ENCODE results near the gene ADAMTS2. TPM values are rescaled to one million over a fixed set of nuclear protein-coding genes. Genes with fewer than 3 reads are reported as not detected.

The ADAMTS2 gene
- total RNA-seq, 1 donor from 2014 or later = 1.2 TPM

DNA sequence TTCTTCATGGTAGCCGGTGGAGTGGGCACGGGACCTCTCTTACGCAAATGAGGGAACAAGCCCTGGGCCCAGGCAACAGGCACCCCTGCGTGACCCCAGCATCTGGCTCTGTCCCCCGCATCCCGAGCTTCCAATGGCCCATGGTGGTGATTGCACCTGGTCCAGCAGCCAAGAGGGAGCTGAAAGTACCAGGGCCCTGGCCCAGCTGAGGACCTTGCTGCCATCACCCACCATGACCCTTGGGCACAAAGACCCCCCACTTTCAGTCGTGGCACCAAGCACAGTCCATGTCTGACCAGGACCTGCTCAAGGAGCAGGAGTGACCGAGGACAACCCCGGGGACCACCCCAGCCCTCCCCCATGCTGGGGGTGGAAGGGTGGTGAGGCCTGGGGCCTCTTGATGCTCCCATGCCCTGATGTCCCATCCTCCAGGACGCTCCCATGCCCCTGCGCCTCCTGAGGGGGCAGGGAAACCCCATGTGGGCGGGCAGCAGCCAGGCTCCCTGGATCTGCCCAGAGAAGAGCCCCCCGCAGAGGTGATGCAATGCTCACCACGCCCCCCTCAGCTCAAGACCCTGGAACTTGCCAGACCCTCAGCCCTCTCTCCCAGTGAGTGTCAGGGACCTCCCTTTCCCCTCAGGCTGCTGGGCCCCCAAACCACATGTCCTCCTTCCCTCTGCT is 123.9 kb downstream of the ADAMTS2 start:
- Histone ChIP-seq H3K79me2 (ENCODE audit: low read depth) (no peaks in the 10 kb centered on the region), H3K4me2 (no peak overlapping the region), H3K9ac (no peak overlapping the region), H3K9me3 (ENCODE audit: low read depth) (no peaks in the 10 kb centered on the region), H3K36me3 (no peaks in the 10 kb centered on the region), H3F3A (ENCODE audit: low read depth) (no peaks in the 10 kb centered on the region), H2AFZ (replicated peaks) (no peak overlapping the region), H3K4me1 (no peaks in the 10 kb centered on the region), H3K4me3 (no peak overlapping the region), H3K27ac (no peak overlapping the region), H3K27me3 (no peaks in the 10 kb centered on the region), H4K20me1 (ENCODE audit: low read depth) (no peaks in the 10 kb centered on the region)
- TF ChIP-seq EZH2 (IDR thresholded peaks at IDR 0.05) (no peak), EZH2phosphoT487 (IDR thresholded peaks at IDR 0.05) (no peak)
- TF ChIP-seq, protein P1, sequence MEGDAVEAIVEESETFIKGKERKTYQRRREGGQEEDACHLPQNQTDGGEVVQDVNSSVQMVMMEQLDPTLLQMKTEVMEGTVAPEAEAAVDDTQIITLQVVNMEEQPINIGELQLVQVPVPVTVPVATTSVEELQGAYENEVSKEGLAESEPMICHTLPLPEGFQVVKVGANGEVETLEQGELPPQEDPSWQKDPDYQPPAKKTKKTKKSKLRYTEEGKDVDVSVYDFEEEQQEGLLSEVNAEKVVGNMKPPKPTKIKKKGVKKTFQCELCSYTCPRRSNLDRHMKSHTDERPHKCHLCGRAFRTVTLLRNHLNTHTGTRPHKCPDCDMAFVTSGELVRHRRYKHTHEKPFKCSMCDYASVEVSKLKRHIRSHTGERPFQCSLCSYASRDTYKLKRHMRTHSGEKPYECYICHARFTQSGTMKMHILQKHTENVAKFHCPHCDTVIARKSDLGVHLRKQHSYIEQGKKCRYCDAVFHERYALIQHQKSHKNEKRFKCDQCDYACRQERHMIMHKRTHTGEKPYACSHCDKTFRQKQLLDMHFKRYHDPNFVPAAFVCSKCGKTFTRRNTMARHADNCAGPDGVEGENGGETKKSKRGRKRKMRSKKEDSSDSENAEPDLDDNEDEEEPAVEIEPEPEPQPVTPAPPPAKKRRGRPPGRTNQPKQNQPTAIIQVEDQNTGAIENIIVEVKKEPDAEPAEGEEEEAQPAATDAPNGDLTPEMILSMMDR (IDR thresholded peaks at IDR 0.05) = no peak
- peaks cover 7% of the 10 kb centered on the region for H3K36me3 Mint-ChIP-seq
- peaks cover 11% of the 10 kb centered on the region for H3K27me3 Mint-ChIP-seq (ENCODE audit: insufficient read depth, low read depth)
- H3K27ac Mint-ChIP-seq = no peak overlapping the region
- no peak for DNase-seq (ENCODE audit: low spot score)
- peaks cover 6% of the 10 kb centered on the region for H3K4me1 Mint-ChIP-seq
- peaks cover 30% of the 10 kb centered on the region for H3K9me3 Mint-ChIP-seq
- no peak overlapping the region for H3K4me3 Mint-ChIP-seq

DNA sequence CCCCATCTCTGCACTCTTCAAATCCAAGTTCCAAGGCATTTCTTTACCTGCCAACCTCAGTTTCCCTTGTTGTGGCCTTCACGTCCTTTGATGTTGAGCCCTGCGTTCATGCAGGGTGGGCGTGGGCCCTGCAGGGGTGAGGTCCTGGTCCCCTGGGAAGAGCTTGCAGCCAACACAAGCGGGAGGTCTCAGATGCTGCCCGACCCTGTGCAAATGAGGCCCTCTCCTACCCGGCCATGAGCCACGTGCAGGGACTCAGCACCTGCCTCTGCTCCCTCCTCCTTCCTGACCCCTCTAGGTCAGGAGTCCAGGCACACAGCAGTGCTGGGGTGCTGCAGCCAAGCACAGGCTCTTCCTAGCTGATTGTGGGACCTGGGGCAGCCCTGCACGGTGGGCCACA is 124.5 kb downstream of the ADAMTS2 start:
- H3K9ac ChIP-seq = no peak overlapping the region
- no peak overlapping the region for H3K4me2 ChIP-seq
- Mint-ChIP-seq H3K27ac (no peak overlapping the region), H3K9me3 (peaks cover 28% of the 10 kb centered on the region), H3K36me3 (peaks cover 7% of the 10 kb centered on the region), H3K4me3 (no peak overlapping the region), H3K27me3 (ENCODE audit: insufficient read depth, low read depth) (peaks cover 9% of the 10 kb centered on the region), H3K4me1 (peaks cover 8% of the 10 kb centered on the region)
- H3K36me3 ChIP-seq = no peaks in the 10 kb centered on the region
- no peaks in the 10 kb centered on the region for H4K20me1 ChIP-seq (ENCODE audit: low read depth)
- no peaks in the 10 kb centered on the region for H3K4me1 ChIP-seq
- no peaks in the 10 kb centered on the region for H3K27me3 ChIP-seq
- H3K9me3 ChIP-seq (ENCODE audit: low read depth) = no peaks in the 10 kb centered on the region
- H3K27ac ChIP-seq = no peak overlapping the region
- no peak for DNase-seq (ENCODE audit: low spot score)
- TF ChIP-seq, protein P1 (IDR thresholded peaks at IDR 0.05) = no peak
- no peak for TF ChIP-seq EZH2phosphoT487 (IDR thresholded peaks at IDR 0.05)
- no peak for TF ChIP-seq EZH2 (IDR thresholded peaks at IDR 0.05)
- H2AFZ ChIP-seq (replicated peaks) = no peak overlapping the region
- H3F3A ChIP-seq (ENCODE audit: low read depth) = no peaks in the 10 kb centered on the region
- no peaks in the 10 kb centered on the region for H3K79me2 ChIP-seq (ENCODE audit: low read depth)
- H3K4me3 ChIP-seq = no peak overlapping the region

DNA sequence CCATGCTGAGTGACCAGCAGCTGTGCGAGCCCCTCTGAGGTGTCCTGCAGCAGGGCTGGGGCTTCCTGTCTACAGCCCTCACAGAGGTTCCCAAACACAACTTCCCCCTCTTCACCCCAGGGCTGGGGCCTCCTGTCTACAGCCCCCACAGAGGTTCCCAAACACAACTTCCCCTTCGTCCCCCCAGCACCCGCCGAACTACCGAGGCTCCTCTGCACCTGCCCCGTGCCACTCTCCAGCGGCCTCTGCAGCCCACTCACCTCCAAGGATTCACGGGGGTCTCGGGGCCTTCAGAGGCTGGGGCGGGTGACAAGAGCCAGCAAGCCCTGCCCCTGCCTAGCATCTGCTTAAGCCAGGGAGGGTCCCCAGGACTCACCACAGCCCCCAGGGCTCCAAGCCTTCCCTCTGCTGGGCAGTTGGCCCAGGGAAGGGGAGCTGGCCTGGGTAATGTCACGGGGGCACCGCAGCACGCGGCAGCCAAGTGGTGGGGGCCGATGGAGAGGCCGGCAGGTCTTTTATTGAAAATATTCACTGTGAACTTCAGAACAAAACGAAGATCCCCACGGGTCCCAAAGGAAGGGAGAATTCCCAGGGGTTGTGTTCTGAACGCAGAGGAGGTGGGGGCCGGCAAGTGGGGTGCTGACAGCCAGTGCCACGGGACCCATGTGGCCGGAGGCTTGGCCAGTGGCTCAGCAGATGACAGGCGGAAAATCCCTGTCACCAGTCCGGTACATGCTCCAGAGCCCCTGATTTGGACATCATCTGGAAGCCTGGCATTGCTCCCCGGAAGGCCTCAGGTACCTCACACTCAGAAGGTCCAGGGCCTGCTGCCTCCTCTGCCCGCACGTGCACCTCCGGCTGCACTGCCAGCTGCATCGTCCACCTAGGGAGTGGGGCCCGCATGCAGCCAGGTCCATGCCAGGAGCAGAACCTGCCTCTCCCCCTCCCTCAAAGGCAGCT is 125.3 kb downstream of the ADAMTS2 start:
- Histone ChIP-seq H2AFZ (replicated peaks) (no peak overlapping the region), H3K4me3 (no peak overlapping the region), H3K79me2 (ENCODE audit: low read depth) (no peaks in the 10 kb centered on the region), H3K36me3 (no peaks in the 10 kb centered on the region), H4K20me1 (ENCODE audit: low read depth) (no peaks in the 10 kb centered on the region), H3K27me3 (no peaks in the 10 kb centered on the region), H3K4me2 (no peak overlapping the region), H3K27ac (no peak overlapping the region), H3K4me1 (no peaks in the 10 kb centered on the region), H3F3A (ENCODE audit: low read depth) (no peaks in the 10 kb centered on the region), H3K9ac (no peak overlapping the region), H3K9me3 (ENCODE audit: low read depth) (no peaks in the 10 kb centered on the region)
- DNase-seq (ENCODE audit: low spot score) = no peak
- no peak overlapping the region for H3K4me3 Mint-ChIP-seq
- H3K27ac Mint-ChIP-seq = no peak overlapping the region
- H3K36me3 Mint-ChIP-seq = peaks cover 7% of the 10 kb centered on the region
- peaks cover 8% of the 10 kb centered on the region for H3K27me3 Mint-ChIP-seq (ENCODE audit: insufficient read depth, low read depth)
- H3K4me1 Mint-ChIP-seq = peaks cover 8% of the 10 kb centered on the region
- peaks cover 22% of the 10 kb centered on the region for H3K9me3 Mint-ChIP-seq
- TF ChIP-seq EZH2phosphoT487 (IDR thresholded peaks at IDR 0.05) (no peak), EZH2 (IDR thresholded peaks at IDR 0.05) (no peak)
- TF ChIP-seq, protein P1 (IDR thresholded peaks at IDR 0.05) = no peak

Measured in neural progenitor cell (in vitro differentiated cells).